GM18502 (cell line): ENCODE results near the gene PPP2R5B.

Source experiments
- ATAC-seq: cut with Tn5 transposase; IDR thresholded peaks from one replicate; pipeline ENCODE4 v1.9.1; 2021; ENCODE audit warnings: mild to moderate bottlenecking; ENCODE audit not compliant: unreplicated experiment, poor library complexity

Gene PPP2R5B

DNA sequence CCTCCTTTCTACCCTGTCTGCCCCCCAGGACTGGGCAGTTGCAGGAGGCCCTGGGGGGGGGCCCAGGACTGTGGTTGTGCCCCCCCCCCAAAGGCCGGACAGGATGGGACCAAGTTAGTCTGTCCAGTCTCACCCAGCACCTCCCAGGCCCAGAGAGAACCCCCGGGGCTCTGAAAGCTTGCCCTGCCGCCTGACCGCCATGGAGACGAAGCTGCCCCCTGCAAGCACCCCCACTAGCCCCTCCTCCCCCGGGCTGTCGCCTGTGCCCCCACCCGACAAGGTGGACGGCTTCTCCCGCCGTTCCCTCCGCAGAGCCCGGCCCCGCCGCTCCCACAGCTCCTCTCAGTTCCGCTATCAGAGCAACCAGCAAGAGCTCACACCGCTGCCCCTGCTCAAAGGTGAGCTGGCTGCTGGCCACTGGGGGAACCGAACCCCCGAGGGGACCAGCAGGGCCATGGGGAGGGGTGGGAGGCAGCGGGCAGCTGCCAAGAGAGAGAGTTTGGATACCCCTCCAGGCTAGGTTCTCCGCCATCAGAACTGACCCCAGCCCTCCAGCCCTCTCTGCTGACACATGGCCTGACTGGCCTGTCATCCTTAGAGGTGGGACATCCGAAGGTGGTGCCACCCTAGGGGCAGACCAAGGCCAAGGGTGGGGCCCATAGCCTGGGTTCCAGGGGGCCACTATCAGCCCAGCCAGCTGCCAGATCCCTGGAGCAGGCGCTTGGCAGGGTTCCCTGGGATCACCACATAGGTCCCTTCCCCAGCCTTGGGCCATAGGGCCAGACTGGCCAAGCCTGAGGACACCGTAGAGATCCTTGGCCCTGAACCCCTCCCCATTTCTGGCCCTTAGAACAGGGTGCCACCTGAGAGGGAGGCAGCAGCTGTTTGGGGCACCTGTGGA is 1.3 kb downstream of the PPP2R5B start:
- no peak for ATAC-seq

DNA sequence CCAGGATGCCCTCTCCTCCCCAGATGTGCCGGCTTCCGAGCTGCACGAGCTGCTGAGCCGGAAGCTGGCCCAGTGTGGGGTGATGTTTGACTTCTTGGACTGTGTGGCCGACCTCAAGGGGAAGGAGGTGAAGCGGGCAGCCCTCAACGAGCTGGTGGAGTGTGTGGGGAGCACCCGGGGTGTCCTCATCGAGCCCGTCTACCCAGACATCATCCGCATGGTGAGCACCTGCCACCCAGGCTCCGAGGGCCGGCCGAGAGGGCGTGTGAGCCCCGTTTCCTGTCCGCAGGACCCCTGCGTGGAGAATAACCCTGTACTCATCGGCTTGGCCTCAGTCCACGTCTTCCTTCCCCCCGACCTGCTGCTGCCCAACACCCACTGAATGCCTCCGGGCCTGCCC is 2.2 kb downstream of the PPP2R5B start:
- ATAC-seq: no peak

DNA sequence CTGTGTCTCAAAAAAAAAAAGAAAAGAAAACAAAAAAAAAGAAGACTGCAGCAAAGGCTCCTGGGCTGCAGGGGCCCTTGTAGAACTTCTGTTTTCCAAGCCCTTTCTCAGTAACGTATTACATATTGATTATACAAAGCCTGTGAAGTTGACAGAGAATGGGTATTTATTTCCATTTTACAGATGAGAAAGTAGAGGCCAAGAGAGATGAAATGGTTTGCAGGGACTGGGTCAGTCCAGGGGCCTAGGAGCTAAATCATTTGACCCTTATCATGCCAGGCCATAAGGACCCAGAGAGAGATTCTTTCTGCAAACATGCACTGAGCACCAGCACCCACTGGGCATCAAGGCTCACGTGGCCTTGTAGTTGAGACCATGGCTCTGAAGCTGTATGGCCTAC is 4.5 kb downstream of the PPP2R5B start:
- no peak for ATAC-seq

DNA sequence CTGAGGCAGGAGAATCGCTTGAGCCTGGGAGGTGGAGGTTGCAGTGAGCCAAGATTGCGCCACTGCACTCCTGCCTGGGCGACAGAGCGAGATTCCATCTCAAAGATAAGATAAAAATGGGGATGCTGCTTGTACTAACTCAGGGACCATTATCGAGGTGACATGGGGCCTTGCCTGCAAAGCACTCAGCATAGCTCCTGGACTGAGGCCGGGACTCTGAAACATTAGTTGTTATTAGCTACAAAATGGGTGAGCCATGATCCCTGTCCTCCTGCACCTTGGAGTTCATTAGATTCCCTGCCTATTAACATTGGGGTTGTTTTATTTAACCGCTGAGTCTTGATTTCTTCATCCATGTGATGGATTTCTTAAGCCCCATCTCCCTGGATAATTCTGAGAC is 5.1 kb downstream of the PPP2R5B start:
- no peak for ATAC-seq

DNA sequence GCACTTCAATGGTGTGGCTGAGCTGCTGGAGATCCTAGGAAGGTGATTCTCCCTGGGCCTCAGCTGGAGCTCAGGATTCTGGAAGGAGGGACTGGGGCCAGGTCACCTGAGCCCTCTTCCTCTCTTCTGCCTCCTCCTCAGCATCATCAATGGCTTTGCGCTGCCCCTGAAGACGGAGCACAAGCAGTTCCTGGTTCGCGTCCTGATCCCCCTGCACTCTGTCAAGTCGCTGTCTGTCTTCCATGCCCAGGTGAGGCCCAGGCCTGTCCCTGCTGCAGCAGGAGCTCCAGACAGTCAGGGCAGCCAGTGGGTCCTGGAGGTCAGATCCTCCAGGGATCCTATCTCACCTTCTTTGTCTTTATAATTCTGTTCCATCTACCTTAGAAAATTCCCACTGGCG is 5.9 kb downstream of the PPP2R5B start:
- ATAC-seq: no peak

DNA sequence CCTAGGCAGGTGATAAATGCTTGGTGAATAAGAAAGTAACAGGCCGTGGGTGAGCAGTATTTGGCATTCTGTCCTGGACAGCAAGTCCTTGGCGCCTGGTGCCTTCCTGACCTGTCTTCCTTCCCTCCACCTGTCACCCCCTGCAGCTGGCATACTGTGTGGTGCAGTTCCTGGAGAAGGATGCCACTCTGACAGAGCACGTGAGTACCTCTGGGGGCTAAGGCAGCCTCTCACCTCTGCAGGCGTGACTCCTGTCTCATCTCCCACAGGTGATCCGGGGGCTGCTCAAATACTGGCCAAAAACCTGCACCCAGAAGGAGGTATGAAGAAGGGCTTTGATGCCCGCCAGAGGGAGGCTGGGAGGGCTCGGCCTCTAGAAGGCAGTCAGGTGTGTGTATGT is 6.8 kb downstream of the PPP2R5B start:
- no peak for ATAC-seq

DNA sequence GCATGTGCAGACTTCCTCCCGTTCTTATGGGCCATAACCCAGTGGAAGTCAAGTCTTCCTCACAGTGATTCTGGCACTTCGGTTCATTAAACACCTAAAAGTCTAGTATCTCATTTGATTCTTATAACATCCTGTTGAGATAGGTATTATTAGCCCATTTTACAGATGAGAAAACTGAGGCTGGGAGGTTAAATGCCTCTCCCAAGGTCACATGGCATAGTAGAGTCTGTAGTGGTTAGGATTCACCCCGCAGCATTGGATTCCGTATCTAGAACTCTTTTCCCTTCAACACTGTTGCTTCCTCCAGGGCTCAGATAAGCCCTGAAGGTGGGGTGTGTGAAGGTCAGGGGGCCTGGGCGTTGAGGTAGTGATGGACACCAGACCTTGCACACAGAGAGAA is 7.8 kb downstream of the PPP2R5B start:
- no peak for ATAC-seq

DNA sequence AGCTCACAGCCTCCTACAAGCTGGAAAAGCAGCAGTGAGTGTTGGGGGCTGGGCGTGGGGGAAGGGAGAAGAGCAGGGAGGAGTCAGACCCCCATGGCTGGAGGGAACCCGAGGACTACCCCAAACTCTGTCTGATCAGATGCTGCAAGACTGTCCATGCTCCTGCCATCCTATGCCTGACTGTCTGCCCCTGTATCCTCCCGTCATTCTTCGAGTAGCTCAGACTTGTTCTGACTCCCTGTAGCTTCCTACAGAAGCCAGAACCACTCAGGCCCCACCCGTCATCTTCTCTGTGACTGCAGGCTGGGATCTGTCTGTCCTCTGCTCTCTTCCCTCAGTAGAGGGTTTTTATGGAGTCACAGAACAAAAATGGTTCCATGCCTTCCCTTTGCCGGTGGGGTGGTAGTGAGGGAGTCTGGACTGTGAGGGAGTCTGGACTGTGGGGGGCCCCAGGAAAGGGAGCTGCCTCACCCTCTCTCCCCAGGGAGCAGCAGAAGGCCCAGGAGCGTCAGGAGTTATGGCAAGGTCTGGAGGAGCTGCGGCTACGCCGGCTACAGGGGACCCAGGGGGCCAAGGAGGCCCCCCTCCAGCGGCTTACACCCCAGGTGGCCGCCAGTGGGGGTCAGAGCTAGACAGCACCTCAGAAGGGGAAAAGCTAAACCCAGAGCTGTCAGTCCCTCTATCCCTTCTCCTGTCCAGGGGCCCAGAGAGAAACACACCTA is 8.9 kb downstream of the PPP2R5B start:
- ATAC-seq: no peak

DNA sequence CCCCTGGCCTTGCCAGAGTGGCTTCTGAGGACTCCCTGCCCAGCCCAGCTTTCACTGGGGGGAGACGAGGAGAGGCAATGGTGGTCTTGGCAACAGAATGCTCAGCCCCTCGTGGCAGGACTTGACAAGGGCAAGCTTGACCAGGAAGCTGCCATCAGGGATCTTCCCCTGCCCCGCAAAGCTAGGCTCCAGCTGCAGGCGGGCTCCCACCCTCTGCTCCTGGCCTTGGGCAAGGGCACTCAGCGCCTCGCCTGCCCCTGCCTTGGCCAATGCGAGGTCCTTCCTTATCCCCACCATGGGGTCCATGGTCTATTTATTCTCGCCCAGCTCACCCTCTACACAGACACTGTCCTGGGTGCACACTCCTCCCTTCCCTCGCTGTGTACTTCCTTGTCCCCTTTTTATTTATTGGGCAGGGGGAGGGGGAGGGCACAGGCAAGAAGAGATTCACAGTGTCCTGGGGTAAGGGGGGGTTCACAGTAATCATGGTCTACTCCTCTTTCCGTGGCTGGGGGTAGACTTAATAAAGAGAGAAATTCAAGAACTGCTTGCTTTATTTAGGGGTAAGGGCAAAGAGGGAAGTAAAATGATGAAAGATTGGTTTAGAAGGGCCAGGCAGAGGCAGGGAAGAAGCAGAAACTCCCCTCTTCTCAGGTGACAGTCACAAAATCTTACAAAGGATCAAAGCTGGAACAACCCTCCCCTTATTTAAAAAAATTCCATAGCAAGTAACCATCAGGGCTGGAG is 9.6 kb downstream of the PPP2R5B start:
- no peak for ATAC-seq

DNA sequence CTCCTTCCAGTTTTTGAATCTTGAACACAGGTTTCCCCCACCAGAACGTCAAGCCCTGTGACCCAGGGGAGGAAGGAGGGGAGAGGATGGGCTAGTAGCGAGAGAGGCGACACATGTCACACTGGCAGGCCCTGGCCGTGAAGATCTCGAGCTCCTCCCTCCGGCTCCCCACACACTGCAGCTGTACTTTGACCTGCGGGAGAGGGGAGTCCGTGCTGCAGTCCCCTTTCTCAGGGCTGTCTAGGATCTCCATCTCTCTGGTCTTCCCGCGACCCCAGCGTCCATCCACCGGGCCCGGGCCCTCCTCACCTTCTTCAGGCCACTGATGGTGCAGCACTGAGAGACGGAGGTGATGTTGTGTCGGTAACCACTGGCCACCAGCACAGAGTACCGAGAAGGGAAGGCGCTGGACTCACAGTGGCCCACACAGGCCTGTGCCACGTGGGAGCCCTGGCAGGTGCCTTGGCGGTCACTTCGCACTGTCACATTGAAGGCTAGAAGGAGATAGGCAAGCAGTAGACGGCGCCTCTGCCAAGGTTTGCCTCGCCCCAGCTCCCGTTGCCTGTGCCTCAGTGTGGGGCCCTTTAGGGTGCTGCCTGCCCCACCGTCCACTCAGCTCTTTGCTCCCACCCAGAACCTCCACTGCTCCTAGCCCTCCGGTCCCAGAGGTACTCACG is 10.3 kb downstream of the PPP2R5B start:
- no peak for ATAC-seq

DNA sequence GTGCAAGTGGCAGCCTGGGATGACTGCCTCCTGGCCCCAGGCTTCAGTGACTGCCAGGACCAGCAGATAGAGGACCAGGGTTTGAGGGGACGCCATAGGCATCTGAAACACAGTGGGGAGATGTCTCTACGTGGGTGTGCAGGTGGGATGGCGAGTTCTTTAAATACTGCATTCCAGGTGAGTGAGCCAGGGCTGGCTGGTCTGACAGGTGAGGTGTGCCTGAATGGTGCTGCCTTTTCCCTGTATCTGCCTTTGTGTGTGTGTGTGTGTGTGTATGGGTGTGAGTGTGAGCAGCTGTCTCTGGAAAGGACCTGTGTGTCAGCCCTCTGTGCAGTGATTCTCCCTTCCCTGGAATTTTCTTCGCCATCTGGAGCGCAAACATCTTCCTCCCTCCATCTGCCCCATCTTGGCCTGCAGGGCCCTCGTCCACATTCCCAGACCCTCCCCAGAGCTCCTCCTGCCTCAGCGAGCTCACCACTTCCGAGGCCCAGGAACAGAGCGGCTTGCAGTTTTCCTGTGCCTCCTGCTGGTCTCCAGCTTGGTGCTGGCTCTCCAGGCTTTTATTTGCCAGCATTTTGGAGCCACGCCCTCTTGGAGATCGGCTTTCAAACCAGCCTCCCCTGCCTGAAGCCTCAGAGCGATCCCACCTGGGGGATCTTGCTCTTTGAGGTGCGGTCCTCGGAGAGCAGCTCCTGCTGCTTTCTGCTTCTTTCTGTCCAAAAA is 11.0 kb downstream of the PPP2R5B start, which contains the start of gene GPHA2:
Gene GPHA2 (minus strand): TSS at position 535 of the 723 bp plus-strand sequence. CDS start 433 bp downstream, at position 102.
- ATAC-seq: no peak

DNA sequence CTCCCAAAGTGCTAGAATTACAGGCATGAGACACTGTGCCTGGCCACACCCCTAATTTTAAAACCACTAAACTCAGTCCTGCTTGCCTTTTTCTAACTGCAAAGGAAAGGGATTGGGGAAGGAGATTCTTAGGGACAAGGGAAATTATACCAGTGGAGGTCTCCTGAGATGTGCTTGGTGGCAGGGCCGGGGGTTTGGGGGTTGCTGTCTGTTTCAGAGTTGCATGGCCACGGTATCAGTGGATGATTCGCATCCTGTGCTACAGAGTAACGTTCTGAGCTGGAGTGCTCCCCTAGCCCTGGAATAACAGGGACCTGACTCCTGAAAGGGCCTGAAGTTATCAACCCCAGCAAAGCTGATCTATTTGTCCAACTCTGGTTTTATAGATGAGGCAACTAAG is 12.1 kb downstream of the PPP2R5B start:
- ATAC-seq: no peak

DNA sequence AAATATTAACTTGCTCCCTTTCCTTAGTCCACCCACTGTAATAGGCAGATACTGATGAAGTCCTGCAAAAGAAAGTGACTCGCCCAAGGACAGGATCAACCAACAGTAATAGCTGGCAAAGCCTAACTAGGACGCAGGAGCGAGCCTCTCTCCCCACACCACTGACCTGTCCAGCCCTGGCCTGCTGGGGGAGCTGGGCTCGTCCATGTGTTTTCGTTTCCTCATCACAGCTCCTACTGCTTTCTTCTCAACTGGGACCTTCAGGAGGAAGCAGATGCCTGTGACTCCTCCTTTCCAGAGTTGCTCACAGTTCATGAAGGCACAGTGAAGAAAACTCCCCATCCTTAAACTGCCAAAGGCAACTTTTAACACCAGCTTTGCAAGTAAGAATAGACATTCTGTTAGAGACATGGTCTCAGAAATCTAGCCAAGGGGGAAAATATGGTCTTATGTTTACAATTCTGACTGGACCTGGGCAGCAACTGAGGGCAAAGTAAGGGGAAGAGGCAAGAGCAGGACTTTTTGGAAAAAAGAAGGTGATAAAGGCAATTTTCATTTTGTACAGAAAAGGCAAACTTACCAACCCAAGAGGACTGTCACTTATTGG is 22.8 kb downstream of the PPP2R5B start:
- no peak for ATAC-seq

DNA sequence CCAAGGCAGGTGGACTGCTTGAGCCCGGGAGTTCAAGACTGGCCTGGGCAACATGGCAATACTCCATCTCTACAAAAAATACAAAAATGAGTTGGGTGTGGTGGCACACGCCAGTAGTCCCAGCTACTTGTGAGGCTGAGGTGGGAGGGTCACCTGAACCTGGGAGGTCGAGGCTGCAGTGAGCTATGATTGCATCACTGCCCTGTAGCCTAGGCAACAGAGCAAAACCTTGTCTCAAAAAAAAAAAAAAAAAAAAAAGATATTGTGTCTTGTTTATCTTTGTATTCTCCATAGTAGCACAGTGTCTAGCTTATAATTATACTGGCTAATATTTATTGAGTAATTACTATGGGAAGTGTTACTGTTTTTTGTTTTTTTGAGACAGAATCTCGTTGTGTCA is 27.0 kb downstream of the PPP2R5B start:
- ATAC-seq: no peak

DNA sequence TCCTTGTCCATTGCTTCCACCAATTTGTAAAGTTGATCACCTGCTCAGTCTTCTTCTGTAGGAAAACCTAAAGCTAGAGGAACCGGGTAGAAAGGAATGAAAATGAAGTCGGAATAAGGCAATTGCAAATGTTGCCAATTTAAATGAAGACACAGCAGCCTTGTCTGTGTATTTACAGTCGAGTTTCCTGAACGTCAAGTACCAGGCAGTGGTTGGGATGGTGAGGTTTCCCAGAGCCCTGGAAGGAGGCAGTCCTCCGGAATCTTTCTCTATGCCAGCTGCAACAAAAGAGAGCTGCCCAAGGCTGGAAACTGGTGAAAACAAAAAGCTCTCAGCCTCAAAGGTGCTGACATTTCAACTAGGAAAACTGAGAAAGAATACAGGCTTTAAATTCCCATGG is 29.7 kb downstream of the PPP2R5B start:
- ATAC-seq: no peak

DNA sequence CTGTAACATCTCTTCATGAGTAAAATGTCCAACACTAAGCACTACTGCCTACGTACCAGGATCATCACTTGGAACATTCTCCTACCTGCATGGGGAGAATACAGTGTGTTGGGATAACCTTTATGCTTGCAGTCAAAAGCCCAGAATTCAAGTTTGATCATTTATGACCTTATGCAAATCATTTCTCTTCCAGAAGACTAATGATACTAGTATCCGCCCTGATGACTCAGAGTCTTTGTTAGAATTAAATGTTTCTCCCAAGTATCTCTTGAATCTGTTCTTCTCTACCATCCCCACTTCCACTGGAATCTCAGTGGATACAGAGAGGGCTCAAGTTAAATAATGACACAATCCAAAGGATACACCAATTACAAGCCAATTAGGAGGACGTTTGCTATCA is 35.0 kb downstream of the PPP2R5B start:
- no peak for ATAC-seq

DNA sequence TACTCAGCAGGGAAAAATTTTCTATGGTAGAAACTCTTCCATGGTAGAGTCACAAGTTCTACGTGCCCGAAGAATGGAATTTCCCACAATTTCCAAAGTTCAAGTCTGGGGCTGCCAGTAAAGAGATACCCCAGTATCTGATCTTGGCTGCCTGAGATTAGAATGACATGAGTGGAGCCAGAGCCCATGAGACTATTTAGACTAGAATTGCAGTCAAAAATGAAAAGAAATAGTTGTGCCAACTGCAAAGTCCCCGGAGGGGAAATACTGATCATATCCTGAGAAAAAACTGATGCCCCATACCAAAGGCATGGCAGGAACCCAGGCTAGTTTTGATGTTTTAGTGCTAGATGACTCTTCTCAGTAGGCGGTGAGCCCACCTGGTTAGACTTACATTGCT is 36.2 kb downstream of the PPP2R5B start:
- ATAC-seq: no peak

DNA sequence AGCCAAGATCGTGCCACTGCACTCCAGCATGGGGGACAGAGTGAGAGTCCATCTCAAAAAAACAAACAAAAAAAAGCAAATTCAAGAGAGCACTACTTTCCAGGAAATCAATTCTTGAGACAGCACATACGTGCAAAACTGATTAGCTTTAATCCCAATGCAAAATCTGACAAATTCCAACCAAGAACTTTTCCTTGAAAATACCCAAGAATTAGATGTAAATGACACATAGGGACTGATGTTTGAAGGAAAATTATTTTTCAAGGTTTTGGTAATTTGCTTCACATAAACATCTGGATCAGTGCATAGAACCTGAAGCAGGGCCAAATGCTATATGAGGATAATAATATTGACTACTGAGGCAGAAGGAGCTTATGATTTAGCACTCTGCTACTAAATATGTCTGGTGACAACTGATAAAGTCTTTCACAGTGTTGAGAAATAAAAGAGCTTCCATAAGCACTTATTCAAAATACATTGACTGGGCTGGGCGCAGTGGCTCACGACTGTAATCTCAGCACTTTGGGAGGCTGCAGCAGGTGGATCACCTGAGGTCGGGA is 38.7 kb downstream of the PPP2R5B start:
- no peak for ATAC-seq

DNA sequence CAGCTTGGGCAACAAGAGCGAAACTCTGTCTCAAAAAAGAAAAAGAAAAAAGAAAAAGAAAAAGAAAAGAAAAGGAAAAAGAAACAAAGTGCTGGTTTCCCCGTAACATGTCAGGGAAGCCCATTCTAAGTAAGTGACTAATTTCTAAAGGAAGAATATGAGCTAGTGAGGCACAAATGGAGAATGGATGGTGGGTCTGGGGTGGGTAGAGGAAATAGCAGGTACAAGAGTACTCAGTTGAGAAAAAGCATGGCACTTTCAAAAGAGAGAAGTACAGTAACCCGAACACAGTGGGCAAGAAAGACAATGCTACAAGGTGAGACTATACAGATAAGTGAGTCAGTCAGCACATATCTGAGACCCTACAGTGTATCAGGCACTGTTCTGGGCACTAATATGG is 42.9 kb downstream of the PPP2R5B start:
- ATAC-seq: no peak
